Measurements from ENCODE around the gene SLC26A8. TPM values are rescaled to one million over a fixed set of nuclear protein-coding genes. Genes with fewer than 3 reads are reported as not detected.
"Not testable (repeated sequence)": the region's sequence is repeated elsewhere in the genome, so short reads cannot be mapped to it uniquely, and the experiment has no call there.

Gene SLC26A8
- total RNA-seq, 1 donor from 2014 or later = under 0.01 TPM

GRCh38 chr6:35960187-35960586, 64.3 kb downstream of the SLC26A8 start:
- H3K36me3 ChIP-seq (ENCODE audit: control insufficient read depth in 3 of 3, insufficient read depth in 3 of 3, low read length in 3 of 3) = no peaks in the 10 kb centered on the region
- no peaks in the 10 kb centered on the region for H3K4me1 ChIP-seq (ENCODE audit: control insufficient read depth in 3 of 3, insufficient read depth in 3 of 3, low read length in 3 of 3)
- no peaks in the 10 kb centered on the region for H3K27me3 ChIP-seq (ENCODE audit: control insufficient read depth in 3 of 3, insufficient read depth in 3 of 3, low read length in 3 of 3)
- no peak overlapping the region for H3K27ac ChIP-seq (ENCODE audit: low read depth, low read length)
- no peak overlapping the region for H3K4me3 ChIP-seq (ENCODE audit: low read length in 3 of 3)
- H3K9ac ChIP-seq (ENCODE audit: low read depth in 1 of 3, low read length in 3 of 3) = no peak overlapping the region
- no peaks in the 10 kb centered on the region for H3K9me3 ChIP-seq (ENCODE audit: control insufficient read depth in 3 of 3, low read length in 3 of 3)

- Histone ChIP-seq H3K27me3 (ENCODE audit: control insufficient read depth in 3 of 3, insufficient read depth in 3 of 3, low read length in 3 of 3) (no peaks in the 10 kb centered on the region), H3K9ac (ENCODE audit: low read depth in 1 of 3, low read length in 3 of 3) (no peak overlapping the region), H3K27ac (ENCODE audit: low read depth, low read length) (no peak overlapping the region), H3K4me1 (ENCODE audit: control insufficient read depth in 3 of 3, insufficient read depth in 3 of 3, low read length in 3 of 3) (no peaks in the 10 kb centered on the region), H3K4me3 (ENCODE audit: low read length in 3 of 3) (no peak overlapping the region), H3K36me3 (ENCODE audit: control insufficient read depth in 3 of 3, insufficient read depth in 3 of 3, low read length in 3 of 3) (no peaks in the 10 kb centered on the region), H3K9me3 (ENCODE audit: control insufficient read depth in 3 of 3, low read length in 3 of 3) (no peaks in the 10 kb centered on the region)
Measured at GRCh38 chr6:35955970-35956369, 68.5 kb downstream of the SLC26A8 start.

- H3K4me3 ChIP-seq (ENCODE audit: low read length in 3 of 3) = no peak overlapping the region
- H3K4me1 ChIP-seq (ENCODE audit: control insufficient read depth in 3 of 3, insufficient read depth in 3 of 3, low read length in 3 of 3) = no peaks in the 10 kb centered on the region
- H3K27me3 ChIP-seq (ENCODE audit: control insufficient read depth in 3 of 3, insufficient read depth in 3 of 3, low read length in 3 of 3) = no peaks in the 10 kb centered on the region
- H3K9me3 ChIP-seq (ENCODE audit: control insufficient read depth in 3 of 3, low read length in 3 of 3) = no peaks in the 10 kb centered on the region
- H3K27ac ChIP-seq (ENCODE audit: low read depth, low read length) = no peak overlapping the region
- no peak overlapping the region for H3K9ac ChIP-seq (ENCODE audit: low read depth in 1 of 3, low read length in 3 of 3)
- no peaks in the 10 kb centered on the region for H3K36me3 ChIP-seq (ENCODE audit: control insufficient read depth in 3 of 3, insufficient read depth in 3 of 3, low read length in 3 of 3)
Measured at GRCh38 chr6:35955521-35955920, 68.9 kb downstream of the SLC26A8 start.

- H3K27me3 ChIP-seq (ENCODE audit: control insufficient read depth in 3 of 3, insufficient read depth in 3 of 3, low read length in 3 of 3) = no peaks in the 10 kb centered on the region
- no peaks in the 10 kb centered on the region for H3K4me1 ChIP-seq (ENCODE audit: control insufficient read depth in 3 of 3, insufficient read depth in 3 of 3, low read length in 3 of 3)
- H3K9me3 ChIP-seq (ENCODE audit: control insufficient read depth in 3 of 3, low read length in 3 of 3) = no peaks in the 10 kb centered on the region
- H3K4me3 ChIP-seq (ENCODE audit: low read length in 3 of 3) = no peak overlapping the region
- H3K27ac ChIP-seq (ENCODE audit: low read depth, low read length) = no peak overlapping the region
- no peaks in the 10 kb centered on the region for H3K36me3 ChIP-seq (ENCODE audit: control insufficient read depth in 3 of 3, insufficient read depth in 3 of 3, low read length in 3 of 3)
- H3K9ac ChIP-seq (ENCODE audit: low read depth in 1 of 3, low read length in 3 of 3) = no peak overlapping the region
Measured at GRCh38 chr6:35955071-35955470, 69.4 kb downstream of the SLC26A8 start.

GRCh38 chr6:35954333-35954732, 70.1 kb downstream of the SLC26A8 start:
- Histone ChIP-seq H3K4me1 (ENCODE audit: control insufficient read depth in 3 of 3, insufficient read depth in 3 of 3, low read length in 3 of 3) (no peaks in the 10 kb centered on the region), H3K27ac (ENCODE audit: low read depth, low read length) (no peak overlapping the region), H3K9ac (ENCODE audit: low read depth in 1 of 3, low read length in 3 of 3) (no peak overlapping the region), H3K9me3 (ENCODE audit: control insufficient read depth in 3 of 3, low read length in 3 of 3) (no peaks in the 10 kb centered on the region), H3K36me3 (ENCODE audit: control insufficient read depth in 3 of 3, insufficient read depth in 3 of 3, low read length in 3 of 3) (no peaks in the 10 kb centered on the region), H3K27me3 (ENCODE audit: control insufficient read depth in 3 of 3, insufficient read depth in 3 of 3, low read length in 3 of 3) (no peaks in the 10 kb centered on the region), H3K4me3 (ENCODE audit: low read length in 3 of 3) (no peak overlapping the region)

- Histone ChIP-seq H3K9ac (ENCODE audit: low read depth in 1 of 3, low read length in 3 of 3) (no peak overlapping the region), H3K4me3 (ENCODE audit: low read length in 3 of 3) (no peak overlapping the region), H3K27ac (ENCODE audit: low read depth, low read length) (no peak overlapping the region), H3K27me3 (ENCODE audit: control insufficient read depth in 3 of 3, insufficient read depth in 3 of 3, low read length in 3 of 3) (no peaks in the 10 kb centered on the region), H3K9me3 (ENCODE audit: control insufficient read depth in 3 of 3, low read length in 3 of 3) (no peaks in the 10 kb centered on the region), H3K36me3 (ENCODE audit: control insufficient read depth in 3 of 3, insufficient read depth in 3 of 3, low read length in 3 of 3) (no peaks in the 10 kb centered on the region), H3K4me1 (ENCODE audit: control insufficient read depth in 3 of 3, insufficient read depth in 3 of 3, low read length in 3 of 3) (no peaks in the 10 kb centered on the region)
Measured at GRCh38 chr6:35948725-35949124, 75.7 kb downstream of the SLC26A8 start.

GRCh38 chr6:35945650-35946025, 78.8 kb downstream of the SLC26A8 start:
- H3K27ac ChIP-seq (ENCODE audit: low read depth, low read length) = no peak overlapping the region
- H3K9me3 ChIP-seq (ENCODE audit: control insufficient read depth in 3 of 3, low read length in 3 of 3) = no peaks in the 10 kb centered on the region
- no peaks in the 10 kb centered on the region for H3K36me3 ChIP-seq (ENCODE audit: control insufficient read depth in 3 of 3, insufficient read depth in 3 of 3, low read length in 3 of 3)
- H3K4me3 ChIP-seq (ENCODE audit: low read length in 3 of 3) = no peak overlapping the region
- no peak overlapping the region for H3K9ac ChIP-seq (ENCODE audit: low read depth in 1 of 3, low read length in 3 of 3)
- H3K27me3 ChIP-seq (ENCODE audit: control insufficient read depth in 3 of 3, insufficient read depth in 3 of 3, low read length in 3 of 3) = no peaks in the 10 kb centered on the region
- no peaks in the 10 kb centered on the region for H3K4me1 ChIP-seq (ENCODE audit: control insufficient read depth in 3 of 3, insufficient read depth in 3 of 3, low read length in 3 of 3)

- Histone ChIP-seq H3K9me3 (ENCODE audit: control insufficient read depth in 3 of 3, low read length in 3 of 3) (no peaks in the 10 kb centered on the region), H3K27me3 (ENCODE audit: control insufficient read depth in 3 of 3, insufficient read depth in 3 of 3, low read length in 3 of 3) (no peaks in the 10 kb centered on the region), H3K4me1 (ENCODE audit: control insufficient read depth in 3 of 3, insufficient read depth in 3 of 3, low read length in 3 of 3) (no peaks in the 10 kb centered on the region), H3K4me3 (ENCODE audit: low read length in 3 of 3) (no peak overlapping the region), H3K9ac (ENCODE audit: low read depth in 1 of 3, low read length in 3 of 3) (no peak overlapping the region), H3K27ac (ENCODE audit: low read depth, low read length) (no peak overlapping the region), H3K36me3 (ENCODE audit: control insufficient read depth in 3 of 3, insufficient read depth in 3 of 3, low read length in 3 of 3) (no peaks in the 10 kb centered on the region)
Measured at GRCh38 chr6:35943390-35943789, 81.1 kb downstream of the SLC26A8 start.

GRCh38 chr6:35942355-35942754, 82.1 kb downstream of the SLC26A8 start:
- Histone ChIP-seq H3K27ac (ENCODE audit: low read depth, low read length) (no peak overlapping the region), H3K27me3 (ENCODE audit: control insufficient read depth in 3 of 3, insufficient read depth in 3 of 3, low read length in 3 of 3) (no peaks in the 10 kb centered on the region), H3K4me1 (ENCODE audit: control insufficient read depth in 3 of 3, insufficient read depth in 3 of 3, low read length in 3 of 3) (no peaks in the 10 kb centered on the region), H3K9ac (ENCODE audit: low read depth in 1 of 3, low read length in 3 of 3) (no peak overlapping the region), H3K9me3 (ENCODE audit: control insufficient read depth in 3 of 3, low read length in 3 of 3) (no peaks in the 10 kb centered on the region), H3K4me3 (ENCODE audit: low read length in 3 of 3) (no peak overlapping the region), H3K36me3 (ENCODE audit: control insufficient read depth in 3 of 3, insufficient read depth in 3 of 3, low read length in 3 of 3) (no peaks in the 10 kb centered on the region)

- H3K9me3 ChIP-seq (ENCODE audit: control insufficient read depth in 3 of 3, low read length in 3 of 3); H3K4me3 ChIP-seq (ENCODE audit: low read length in 3 of 3); H3K4me1 ChIP-seq (ENCODE audit: control insufficient read depth in 3 of 3, insufficient read depth in 3 of 3, low read length in 3 of 3); H3K9ac ChIP-seq (ENCODE audit: low read depth in 1 of 3, low read length in 3 of 3); H3K27ac ChIP-seq (ENCODE audit: low read depth, low read length); H3K27me3 ChIP-seq (ENCODE audit: control insufficient read depth in 3 of 3, insufficient read depth in 3 of 3, low read length in 3 of 3); H3K36me3 ChIP-seq (ENCODE audit: control insufficient read depth in 3 of 3, insufficient read depth in 3 of 3, low read length in 3 of 3): not testable (repeated sequence)
Measured at GRCh38 chr6:35941170-35941569, 83.3 kb downstream of the SLC26A8 start.

- not testable (repeated sequence) for H3K9me3 ChIP-seq (ENCODE audit: control insufficient read depth in 3 of 3, low read length in 3 of 3); H3K4me3 ChIP-seq (ENCODE audit: low read length in 3 of 3); H3K4me1 ChIP-seq (ENCODE audit: control insufficient read depth in 3 of 3, insufficient read depth in 3 of 3, low read length in 3 of 3); H3K27me3 ChIP-seq (ENCODE audit: control insufficient read depth in 3 of 3, insufficient read depth in 3 of 3, low read length in 3 of 3); H3K36me3 ChIP-seq (ENCODE audit: control insufficient read depth in 3 of 3, insufficient read depth in 3 of 3, low read length in 3 of 3); H3K27ac ChIP-seq (ENCODE audit: low read depth, low read length); H3K9ac ChIP-seq (ENCODE audit: low read depth in 1 of 3, low read length in 3 of 3)
Measured at GRCh38 chr6:35940014-35940413, 84.4 kb downstream of the SLC26A8 start.

All from skeletal muscle tissue (tissue), 4 donors.